Sigmoid colon (tissue), 7 donors: ENCODE results near the gene CAV2. TPM values are rescaled to one million over a fixed set of nuclear protein-coding genes. Genes with fewer than 3 reads are reported as not detected.

Source experiments
- DNase-seq: peaks from one replicate; pipeline ENCODE4 v3.0.0-alpha.2; 2019
- H3K27ac ChIP-seq, 4 donors: fragments of 200-600 bp; sonication (generic); one replicate each; pipeline ENCODE4 v1.5.1; 2016 to 2019; ENCODE audit warnings: mild to moderate bottlenecking in 1 of 4
- H3K27me3 ChIP-seq, 3 donors: fragments of 200-600 bp; sonication (generic); one replicate each; pipeline ENCODE4 v1.5.1; 2019; ENCODE audit warnings: mild to moderate bottlenecking in 1 of 3
- H3K36me3 ChIP-seq, 4 donors: fragments of 200-600 bp; sonication (generic); one replicate each; pipeline ENCODE4 v1.5.1; 2016 to 2019
- H3K4me1 ChIP-seq, 4 donors: fragments of 200-600 bp; sonication (generic); one replicate each; pipeline ENCODE4 v1.5.1; 2017 to 2019
- H3K4me3 ChIP-seq, 4 donors: fragments of 200-600 bp; sonication (generic); one replicate each; pipeline ENCODE4 v1.5.1; 2017 to 2019; ENCODE audit warnings: mild to moderate bottlenecking in 2 of 4, moderate library complexity in 1 of 4
- H3K9me3 ChIP-seq, 4 donors: fragments of 200-600 bp in 3 of 4; sonication (generic) in 3 of 4; one replicate each; pipeline versions ENCODE4 v1.5.1 to v1.6.1; 2013 to 2019
- CTCF ChIP-seq, 4 experiments: fragments of 450-650 bp in 3 of 4; fragments of 200-600 bp in 1 of 4; IDR thresholded peaks; one replicate each; pipeline ENCODE4 v1.5.1; 2016 to 2019; ENCODE audit warnings: antibody characterized with exemption in 4 of 4, mild to moderate bottlenecking in 3 of 4, moderate library complexity in 2 of 4
- EP300 ChIP-seq, 4 donors: sonication (generic); formaldehyde crosslinking; IDR thresholded peaks; one replicate each; pipeline ENCODE4 v1.6.1; 2017; ENCODE audit warnings: antibody characterized with exemption in 4 of 4
- POLR2A ChIP-seq, 2 donors: fragments of 450-650 bp; IDR thresholded peaks; one replicate each; pipeline ENCODE4 v1.6.1; 2016; ENCODE audit warnings: antibody characterized with exemption in 2 of 2, mild to moderate bottlenecking in 2 of 2, moderate library complexity in 2 of 2
- POLR2AphosphoS5 ChIP-seq, 4 donors: sonication (generic); formaldehyde crosslinking; IDR thresholded peaks; one replicate each; pipeline ENCODE4 v1.6.1; 2017; ENCODE audit warnings: antibody characterized with exemption in 4 of 4
- WGBS, 2 donors: extraction: QIAGEN DNeasy Blood & Tissue Kit; methylation state at CpG; one replicate each; pipeline ENCODE4 v1.1.7; 2013; 5-methylcytosine and 5-hydroxymethylcytosine counted together
- intact Hi-C: fragments of 100-400 bp; cut with DNase I; formaldehyde crosslinking; loops from one replicate; pipeline ENCODE4 v1.15.1; 2023
- polyA plus RNA-seq, 3 donors: library from polyadenylated mRNA; stranded (reverse); fragments of 200-250 nt; gene quantifications; one replicate each; pipeline ENCODE4 v1.2.3, GENCODE V29; 2013
- total RNA-seq, 4 donors: library from RNA; depleted of rRNA; stranded (reverse); fragments of >200 nt; gene quantifications; one replicate each; pipeline ENCODE4 v1.1.0, GENCODE V29; 2016
- donor health status: healthy with polysubstance abuse.
- donor health status: Bipolar disorder and iron deficiency.
- donor health status: healthy.

The CAV2 gene
- total and polyA plus RNA-seq, 7 donors, result 4.6 to 142 (median 81.8) TPM

DNA sequence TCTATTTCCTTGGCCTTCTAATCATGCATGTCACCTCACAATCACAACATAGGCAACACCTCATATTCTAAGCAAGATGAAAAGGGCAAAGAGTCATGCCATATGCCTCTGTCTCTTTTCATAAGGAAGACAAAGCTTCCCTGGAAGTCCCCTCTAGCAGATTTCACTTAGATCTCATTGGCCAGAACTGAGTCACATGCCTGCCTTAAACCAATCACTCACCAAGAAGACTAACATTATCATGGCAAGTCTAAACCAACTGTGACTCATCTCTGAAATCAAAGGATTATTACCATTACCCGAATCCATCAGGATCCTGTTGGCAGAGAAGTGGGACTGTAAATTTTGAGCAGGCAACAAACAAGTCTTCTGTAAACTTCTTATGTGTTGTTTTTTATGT is 53.1 kb downstream of the CAV2 start:
- TF ChIP-seq POLR2AphosphoS5 (IDR thresholded peaks at IDR 0.05), result no peak
- TF ChIP-seq POLR2A (IDR thresholded peaks at IDR 0.05), result no peak
- no peak for TF ChIP-seq EP300 (IDR thresholded peaks at IDR 0.05)
- TF ChIP-seq CTCF (IDR thresholded peaks at IDR 0.05), result no peak
- 62 to 70% methylated on average over 1 of the region's 1 CpG for WGBS, 2 donors

GRCh38 chr7:116553168-116553964 is 53.8 kb downstream of the CAV2 start:
- no peak for TF ChIP-seq POLR2A (IDR thresholded peaks at IDR 0.05)
- TF ChIP-seq POLR2AphosphoS5 (IDR thresholded peaks at IDR 0.05), result peak in 2 of 4 donors; percentile 29 to 37
- no peak for TF ChIP-seq CTCF (IDR thresholded peaks at IDR 0.05)
- TF ChIP-seq EP300 (IDR thresholded peaks at IDR 0.05), result peak in 1 of 4 donors; percentile 17
- Histone ChIP-seq H3K9me3 (no peaks in the 10 kb centered on the region), H3K4me3 (no peak overlapping the region), H3K27me3 (no peaks in the 10 kb centered on the region), H3K4me1 (peaks cover 0 to 80% (median 71%) of the 10 kb centered on the region in 4 donors), H3K36me3 (peaks cover 0 to 23% (median 4%) of the 10 kb centered on the region in 4 donors), H3K27ac (peak overlapping the region; percentile 36 to 97 (median 71))
- intact Hi-C loops, result no loop called here
- DNase-seq, result no peak
- 71 to 79% methylated on average over 3 of the region's 3 CpGs for WGBS, 2 donors

More for the DNA sequence above, 53.1 kb downstream of the CAV2 start:
- H3K36me3 ChIP-seq, result peaks cover 0 to 16% (median 4%) of the 10 kb centered on the region in 4 donors
- no peak for DNase-seq
- no peaks in the 10 kb centered on the region for H3K9me3 ChIP-seq
- H3K4me1 ChIP-seq, result peaks cover 0 to 83% (median 71%) of the 10 kb centered on the region in 4 donors
- no peak overlapping the region for H3K4me3 ChIP-seq
- intact Hi-C loops, result no loop called here
- no peaks in the 10 kb centered on the region for H3K27me3 ChIP-seq
- peak overlapping the region in 3 of 4 donors; percentile 61 to 97 (median 81) for H3K27ac ChIP-seq

DNA sequence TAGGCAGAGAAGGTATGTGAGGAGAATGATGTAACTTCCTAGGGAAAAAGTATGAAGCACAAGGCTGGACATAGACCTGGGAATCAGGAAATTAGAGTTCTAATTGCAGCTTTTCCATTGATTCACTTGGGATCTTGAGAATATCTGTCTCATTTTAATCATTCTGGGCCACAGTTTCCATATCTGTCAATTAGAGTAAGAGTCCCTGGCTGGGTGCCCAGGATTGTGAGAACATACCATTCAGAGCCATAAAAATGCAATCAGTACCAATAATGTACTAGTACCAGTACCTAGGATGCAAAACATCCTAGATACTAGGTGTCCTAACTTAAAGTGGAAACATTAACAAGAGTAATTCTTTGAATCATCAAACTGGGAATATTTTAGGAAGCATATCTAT is 54.9 kb downstream of the CAV2 start:
- no peaks in the 10 kb centered on the region for H3K27me3 ChIP-seq
- TF ChIP-seq EP300 (IDR thresholded peaks at IDR 0.05) (no peak), POLR2AphosphoS5 (IDR thresholded peaks at IDR 0.05) (peak in 1 of 4 donors; percentile 4)
- no peaks in the 10 kb centered on the region for H3K9me3 ChIP-seq
- intact Hi-C loops, result no loop called here
- no peak overlapping the region for H3K4me3 ChIP-seq
- H3K27ac ChIP-seq, result peak overlapping the region; percentile 36 to 97 (median 71)
- DNase-seq, result no peak
- H3K36me3 ChIP-seq, result peaks cover 0 to 34% (median 7%) of the 10 kb centered on the region in 4 donors
- peaks cover 0 to 83% (median 76%) of the 10 kb centered on the region in 4 donors for H3K4me1 ChIP-seq

DNA sequence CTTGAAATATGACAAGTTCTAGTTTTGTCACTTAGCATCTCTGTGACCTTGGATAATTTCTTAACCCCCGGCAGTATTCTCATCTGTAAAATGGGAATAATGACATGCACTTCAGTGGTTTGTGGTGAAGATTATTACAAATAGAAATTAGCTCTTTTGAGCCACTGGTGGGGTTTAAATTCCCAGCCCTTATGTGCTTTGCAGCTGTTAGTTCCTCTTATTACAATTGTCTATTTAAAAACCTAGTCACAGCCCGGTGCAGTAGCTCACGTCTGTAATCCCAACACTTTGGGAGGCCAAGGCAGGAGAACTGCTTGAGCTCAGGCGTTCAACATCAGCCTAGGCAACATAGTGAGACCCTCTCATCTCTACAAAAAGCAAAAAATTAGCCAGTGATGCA is 55.4 kb downstream of the CAV2 start:
- Histone ChIP-seq H3K9me3 (no peaks in the 10 kb centered on the region), H3K36me3 (peaks cover 0 to 37% (median 7%) of the 10 kb centered on the region in 4 donors), H3K4me3 (no peak overlapping the region), H3K27me3 (no peaks in the 10 kb centered on the region), H3K4me1 (peaks cover 0 to 85% (median 79%) of the 10 kb centered on the region in 4 donors), H3K27ac (peak overlapping the region in 3 of 4 donors; percentile 61 to 97 (median 81))
- TF ChIP-seq CTCF (IDR thresholded peaks at IDR 0.05), result no peak
- TF ChIP-seq EP300 (IDR thresholded peaks at IDR 0.05), result no peak
- no peak for TF ChIP-seq POLR2AphosphoS5 (IDR thresholded peaks at IDR 0.05)
- TF ChIP-seq POLR2A (IDR thresholded peaks at IDR 0.05), result no peak
- WGBS, 2 donors, result 58 to 84% methylated on average over 4 of the region's 4 CpGs
- DNase-seq, result no peak
- intact Hi-C loops, result no loop called here

DNA sequence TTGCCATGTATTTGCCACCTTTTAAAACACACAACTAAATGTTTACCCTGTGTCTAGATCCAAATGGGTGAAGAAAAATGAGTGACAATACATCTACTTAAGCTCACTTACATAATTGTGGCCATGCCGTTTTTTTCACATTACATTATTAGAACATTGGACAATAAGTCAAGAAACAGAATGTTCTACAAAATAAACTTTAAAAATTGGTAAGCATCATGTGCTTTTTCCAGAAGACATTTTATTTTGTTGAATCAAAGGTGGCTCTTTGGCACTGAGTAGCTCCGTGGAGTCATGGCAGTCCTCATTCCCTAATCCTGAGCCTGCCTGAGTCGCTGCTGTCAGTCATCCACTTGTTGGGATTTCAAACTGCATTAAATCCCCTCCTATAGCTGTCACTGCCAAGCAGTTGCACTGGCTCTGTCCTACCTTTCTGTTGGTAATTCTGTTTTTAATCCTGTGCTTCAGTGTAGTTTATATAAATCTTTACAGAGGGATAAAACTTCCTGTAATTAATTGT is 57.6 kb downstream of the CAV2 start:
- Histone ChIP-seq H3K9me3 (no peaks in the 10 kb centered on the region), H3K36me3 (peaks cover 0 to 30% (median 7%) of the 10 kb centered on the region in 4 donors), H3K4me3 (no peak overlapping the region), H3K27ac (peak overlapping the region in 3 of 4 donors; percentile 61 to 97 (median 82)), H3K4me1 (peaks cover 0 to 85% (median 71%) of the 10 kb centered on the region in 4 donors), H3K27me3 (no peaks in the 10 kb centered on the region)
- intact Hi-C loops, result no loop called here
- DNase-seq, result no peak
- TF ChIP-seq POLR2A (IDR thresholded peaks at IDR 0.05), result no peak
- no peak for TF ChIP-seq EP300 (IDR thresholded peaks at IDR 0.05)
- no peak for TF ChIP-seq CTCF (IDR thresholded peaks at IDR 0.05)
- TF ChIP-seq POLR2AphosphoS5 (IDR thresholded peaks at IDR 0.05), result no peak
- WGBS, 2 donors, result 85 to 86% methylated on average over 3 of the region's 3 CpGs
